ENCODE measurements around the gene MRPL16. TPM values are rescaled to one million over a fixed set of nuclear protein-coding genes. Genes with fewer than 3 reads are reported as not detected.

MRPL16 gene
- polyA plus RNA-seq, 1 of the 3 experiments (the other 2 are of a cell fraction) = 77.6 TPM

DNA sequence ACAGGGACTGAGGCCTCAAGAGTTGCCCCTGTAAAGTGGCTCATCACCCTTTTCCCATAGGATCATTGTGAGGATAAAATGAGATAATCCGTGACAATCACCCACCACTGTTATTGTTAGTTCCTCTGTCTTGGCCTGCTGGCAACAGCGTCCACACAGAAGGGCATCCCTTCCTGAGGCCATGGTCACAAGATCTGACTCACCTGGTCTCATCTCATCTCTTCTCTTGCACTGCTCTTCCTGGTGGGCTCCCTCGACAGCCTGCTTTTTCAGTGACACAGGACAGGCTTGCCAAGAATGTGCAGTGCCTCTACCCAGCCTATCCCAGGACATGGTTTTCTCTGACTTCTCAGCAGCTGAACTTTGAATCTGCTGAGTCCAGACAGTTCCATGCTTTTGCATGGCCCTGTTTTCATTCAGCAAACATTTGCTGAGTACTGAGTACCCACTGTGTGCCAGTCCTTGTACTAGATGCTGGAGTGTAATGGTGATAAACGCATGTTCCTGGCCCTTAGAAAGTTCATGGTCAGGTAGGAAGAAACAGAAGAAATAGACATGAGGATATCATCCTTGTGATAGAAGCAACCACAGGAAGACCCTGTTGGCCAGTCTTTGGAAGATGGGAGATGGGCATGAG lies 52.1 kb downstream of the MRPL16 start:
- POLR2A ChIA-PET = no interaction called here
- no peak for TF ChIP-seq CHD2 (IDR thresholded peaks at IDR 0.05; ENCODE audit: low read length, partially characterized antibody)
- TF ChIP-seq MAX (IDR thresholded peaks at IDR 0.05; ENCODE audit: low read depth) = no peak
- TF ChIP-seq YY1 (IDR thresholded peaks at IDR 0.05; ENCODE audit: low read depth) = no peak
- no peak for TF ChIP-seq REST (IDR thresholded peaks at IDR 0.05; ENCODE audit: low read depth, low read length)
- no peak for TF ChIP-seq USF2 (IDR thresholded peaks at IDR 0.05; ENCODE audit: borderline replicate concordance, low read depth, low read length)
- TF ChIP-seq POLR2AphosphoS5 (IDR thresholded peaks at IDR 0.05; ENCODE audit: low read depth, low read length) = no peak
- no peak for TF ChIP-seq RCOR1 (IDR thresholded peaks at IDR 0.05; ENCODE audit: low read length)
- TF ChIP-seq GATA2 (CRISPR knock-in tag; IDR thresholded peaks at IDR 0.05) = no peak
- no peak for TF ChIP-seq GABPA (IDR thresholded peaks at IDR 0.05; ENCODE audit: low read depth)
- no peak for TF ChIP-seq FOXJ3 (CRISPR knock-in tag; IDR thresholded peaks at IDR 0.05)
- TF ChIP-seq RAD21 (IDR thresholded peaks at IDR 0.05; ENCODE audit: low read length) = no peak
- no peak for TF ChIP-seq TEAD4 (IDR thresholded peaks at IDR 0.05; ENCODE audit: borderline replicate concordance, insufficient read depth)
- TF ChIP-seq ELF1 (IDR thresholded peaks at IDR 0.05) = no peak
- TF ChIP-seq JUND (IDR thresholded peaks at IDR 0.05) = no peak
- TF ChIP-seq, protein P1, sequence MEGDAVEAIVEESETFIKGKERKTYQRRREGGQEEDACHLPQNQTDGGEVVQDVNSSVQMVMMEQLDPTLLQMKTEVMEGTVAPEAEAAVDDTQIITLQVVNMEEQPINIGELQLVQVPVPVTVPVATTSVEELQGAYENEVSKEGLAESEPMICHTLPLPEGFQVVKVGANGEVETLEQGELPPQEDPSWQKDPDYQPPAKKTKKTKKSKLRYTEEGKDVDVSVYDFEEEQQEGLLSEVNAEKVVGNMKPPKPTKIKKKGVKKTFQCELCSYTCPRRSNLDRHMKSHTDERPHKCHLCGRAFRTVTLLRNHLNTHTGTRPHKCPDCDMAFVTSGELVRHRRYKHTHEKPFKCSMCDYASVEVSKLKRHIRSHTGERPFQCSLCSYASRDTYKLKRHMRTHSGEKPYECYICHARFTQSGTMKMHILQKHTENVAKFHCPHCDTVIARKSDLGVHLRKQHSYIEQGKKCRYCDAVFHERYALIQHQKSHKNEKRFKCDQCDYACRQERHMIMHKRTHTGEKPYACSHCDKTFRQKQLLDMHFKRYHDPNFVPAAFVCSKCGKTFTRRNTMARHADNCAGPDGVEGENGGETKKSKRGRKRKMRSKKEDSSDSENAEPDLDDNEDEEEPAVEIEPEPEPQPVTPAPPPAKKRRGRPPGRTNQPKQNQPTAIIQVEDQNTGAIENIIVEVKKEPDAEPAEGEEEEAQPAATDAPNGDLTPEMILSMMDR (IDR thresholded peaks at IDR 0.05) = no peak
- no peak for TF ChIP-seq SMC3 (IDR thresholded peaks at IDR 0.05; ENCODE audit: low read depth, low read length)
- no peak for TF ChIP-seq EZH2phosphoT487 (IDR thresholded peaks at IDR 0.05; ENCODE audit: borderline replicate concordance, low read depth)
- no peak for TF ChIP-seq EP300 (IDR thresholded peaks at IDR 0.05; ENCODE audit: borderline replicate concordance in 1 of 2, low read depth in 1 of 2, low read length in 1 of 2)
- no peak for TF ChIP-seq FOSL2 (IDR thresholded peaks at IDR 0.05; ENCODE audit: borderline replicate concordance, low read depth)
- Histone ChIP-seq H3K27me3 (ENCODE audit: insufficient read depth) (no peaks in the 10 kb centered on the region), H3K9me3 (no peaks in the 10 kb centered on the region), H3K27ac (ENCODE audit: low read depth in 2 of 2, low read length in 1 of 2) (no peak overlapping the region), H3F3A (replicated peaks; ENCODE audit: insufficient read depth) (peaks cover 17% of the 10 kb centered on the region), H3K36me3 (replicated peaks in 1 of 2; ENCODE audit: control insufficient read depth in 1 of 2, insufficient read depth in 2 of 2, low read length in 1 of 2) (peaks cover 7 to 16% of the 10 kb centered on the region in 2 experiments), H3K9me2 (no peaks in the 10 kb centered on the region), H3K4me3 (ENCODE audit: low read depth in 2 of 2, low read length in 1 of 2) (no peak overlapping the region), H4K20me1 (ENCODE audit: insufficient read depth) (peaks cover 64% of the 10 kb centered on the region), H3K4me1 (ENCODE audit: control insufficient read depth in 1 of 2, insufficient read depth in 2 of 2, low read depth in 1 of 2, low read length in 1 of 2) (peaks cover under 1 to 20% of the 10 kb centered on the region in 2 experiments; a peak in 3 of 4 replicates), H3K79me2 (ENCODE audit: insufficient read depth) (peaks cover 79% of the 10 kb centered on the region), H3K4me2 (no peak overlapping the region), H3K9ac (no peak overlapping the region), H2AFZ (ENCODE audit: low read depth) (no peak overlapping the region)
- CTCF ChIA-PET = no interaction called here
- 100% methylated on average over 3 of the region's 4 CpGs for WGBS (ENCODE audit: low lambda C conversion rate)
- DNase-seq = no peak
